OCI-LY7 (cell line): Measurements from ENCODE around the gene AKAP13. TPM values are rescaled to one million over a fixed set of nuclear protein-coding genes. Genes with fewer than 3 reads are reported as not detected.

Experiments
- BruUV-seq: library from RNA; stranded (reverse); fragments of 400-500 nt; replicated peaks from 2 replicates; lab custom pipeline; 2021; lab: Mats Ljungman, UMichigan
- CTCF ChIA-PET: fragments of 300-600 bp; sonication (Branson Sonifier 250); formaldehyde crosslinking; loops from one replicate; lab custom pipeline; 2022; ENCODE audit warnings: antibody characterized with exemption; ENCODE audit not compliant: unreplicated experiment; lab: Charles Lee
- POLR2A ChIA-PET: fragments of 300-600 bp; sonication (Branson Sonifier 250); formaldehyde crosslinking; loops from one replicate; lab custom pipeline; 2022; ENCODE audit warnings: antibody characterized with exemption; lab: Charles Lee
- DNase-seq: peaks from one replicate; pipeline ENCODE4 v3.0.0-alpha.2; 2015; ENCODE audit warnings: low spot score
- H2AFZ ChIP-seq: fragments of 200-600 bp; sonication (generic), shearing (Covaris generic); 2 replicates; pipeline ENCODE4 v1.6.1; 2014; ENCODE audit warnings: mild to moderate bottlenecking, antibody characterized with exemption, low read length, moderate library complexity
- H3K27ac ChIP-seq: fragments of 200-600 bp; sonication (generic); 2 replicates; pipeline ENCODE4 v1.5.1; 2014; ENCODE audit warnings: mixed run types, low read depth, mild to moderate bottlenecking, moderate library complexity, low read length, inconsistent platforms; ENCODE audit not compliant: poor library complexity, severe bottlenecking
- H3K36me3 ChIP-seq: fragments of 200-600 bp; sonication (generic); 2 replicates; pipeline ENCODE4 v1.6.1; 2014; ENCODE audit warnings: mild to moderate bottlenecking, antibody characterized with exemption, low read length, moderate library complexity, mixed read lengths; ENCODE audit not compliant: insufficient read depth
- H3K4me1 ChIP-seq: fragments of 200-600 bp; sonication (generic); 2 replicates; pipeline ENCODE4 v1.5.1; 2014; ENCODE audit warnings: mild to moderate bottlenecking, low read length; ENCODE audit not compliant: insufficient read depth, poor library complexity, severe bottlenecking
- H3K4me2 ChIP-seq: fragments of 200-600 bp; sonication (generic); 2 replicates; pipeline ENCODE4 v1.6.1; 2014; ENCODE audit warnings: mild to moderate bottlenecking, low read length
- H3K4me3 ChIP-seq: fragments of 200-600 bp; sonication (generic); 2 replicates; pipeline ENCODE4 v1.5.1; 2014; ENCODE audit warnings: mild to moderate bottlenecking, low read depth, low read length; ENCODE audit not compliant: poor library complexity, severe bottlenecking
- H3K79me2 ChIP-seq: fragments of 200-600 bp; sonication (generic); 2 replicates; pipeline ENCODE4 v1.6.1; 2016; ENCODE audit warnings: low read depth, mild to moderate bottlenecking, low read length, moderate library complexity, mixed read lengths; ENCODE audit not compliant: insufficient read depth
- H3K9me2 ChIP-seq: fragments of 200-600 bp; sonication (generic); 2 replicates; pipeline ENCODE4 v1.6.1; 2016; ENCODE audit warnings: mild to moderate bottlenecking, low read length, mixed read lengths; ENCODE audit not compliant: insufficient read depth
- H3K9me3 ChIP-seq: fragments of 200-600 bp; sonication (generic); 2 replicates; pipeline ENCODE4 v1.6.1; 2014; ENCODE audit warnings: mild to moderate bottlenecking, mixed run types, low read length, mixed read lengths
- H4K20me1 ChIP-seq: fragments of 200-600 bp; sonication (generic); 2 replicates; pipeline ENCODE4 v1.6.1; 2014; ENCODE audit warnings: mild to moderate bottlenecking, antibody characterized with exemption, low read length, moderate library complexity, mixed read lengths; ENCODE audit not compliant: insufficient read depth
- CTCF ChIP-seq: fragments of 200-600 bp; sonication (generic); conservative IDR thresholded peaks from 2 replicates; pipeline ENCODE4 v1.5.1; 2014; ENCODE audit warnings: mild to moderate bottlenecking, antibody characterized with exemption, low read length, moderate library complexity, mixed read lengths
- EZH2phosphoT487 ChIP-seq: fragments of 200-600 bp; sonication (generic); IDR thresholded peaks from 2 replicates; pipeline ENCODE4 v1.6.1; 2018; ENCODE audit warnings: low read depth, borderline replicate concordance, mild to moderate bottlenecking, mixed run types, antibody characterized with exemption, low read length, moderate library complexity, mixed read lengths
- intact Hi-C: fragments of 100-400 bp; cut with micrococcal nuclease; formaldehyde crosslinking; loops from one replicate; pipeline ENCODE4 v1.10.0; 2022; ENCODE audit not compliant: unreplicated experiment
- total RNA-seq, 2 experiments: library from RNA; depleted of rRNA in 1 of 2; stranded (reverse); fragments of >200 nt in 1 of 2; shearing (Covaris generic) in 1 of 2; gene quantifications; 2 replicates each; pipeline ENCODE4 v1.2.3, GENCODE V29; 2014 to 2022

Gene AKAP13
- total RNA-seq, 2 experiments from 2014 or later, result 140 to 250 TPM

- peak; percentile 43 for DNase-seq
- Histone ChIP-seq H3K4me3 (peak overlapping the region; percentile 70), H3K9me2 (no peaks in the 10 kb centered on the region), H3K36me3 (peaks cover 74% of the 10 kb centered on the region), H3K4me1 (peaks cover 57% of the 10 kb centered on the region), H3K4me2 (peak overlapping the region; percentile 83), H2AFZ (no peak overlapping the region), H3K27ac (peak overlapping the region; percentile 93), H4K20me1 (no peaks in the 10 kb centered on the region), H3K79me2 (peaks cover 34% of the 10 kb centered on the region), H3K9me3 (no peaks in the 10 kb centered on the region)
- BruUV-seq, result no TSS peak
- CTCF ChIA-PET, result interaction anchor here (0.7 kb wide), 1 partner anchor 9 kb away, joined by 3 read pairs; no protein-coding TSS in a partner anchor
- intact Hi-C loops, result no loop called here
- TF ChIP-seq CTCF (no peak), EZH2phosphoT487 (no peak)
- POLR2A ChIA-PET, result interaction anchor here (0.7 to 5.4 kb wide), 3 partner anchors 10 to 36 kb away, joined by 3 to 73 read pairs (median 8); no protein-coding TSS in a partner anchor
Measured at GRCh38 chr15:85693277-85693676, 312.9 kb downstream of the AKAP13 start.

- ChIA-PET CTCF (no interaction called here), POLR2A (interaction anchor here (1.0 kb wide), 1 partner anchor 13 kb away, joined by 3 read pairs; no protein-coding TSS in a partner anchor)
- intact Hi-C loops, result no loop called here
- no peak for TF ChIP-seq CTCF
- no peak for TF ChIP-seq EZH2phosphoT487
- no TSS peak for BruUV-seq
- DNase-seq, result no peak
- H3K4me2 ChIP-seq, result 0 out of 2 replicates have a peak overlapping the region, but pooled peaks have one; percentile 83
- peaks cover 33% of the 10 kb centered on the region for H3K79me2 ChIP-seq
- H3K4me1 ChIP-seq, result peaks cover 49% of the 10 kb centered on the region
- no peaks in the 10 kb centered on the region for H3K9me3 ChIP-seq
- no peak overlapping the region for H3K4me3 ChIP-seq
- H2AFZ ChIP-seq, result no peak overlapping the region
- peaks cover 74% of the 10 kb centered on the region for H3K36me3 ChIP-seq
- H3K27ac ChIP-seq, result peak overlapping the region; percentile 93
- H4K20me1 ChIP-seq, result no peaks in the 10 kb centered on the region
- H3K9me2 ChIP-seq, result no peaks in the 10 kb centered on the region
Measured at GRCh38 chr15:85694091-85694490, 313.7 kb downstream of the AKAP13 start.

GRCh38 chr15:85700767-85701166 lies 320.4 kb downstream of the AKAP13 start:
- Histone ChIP-seq H3K9me2 (no peaks in the 10 kb centered on the region), H3K36me3 (peaks cover 61% of the 10 kb centered on the region), H3K79me2 (peaks cover 47% of the 10 kb centered on the region), H3K4me1 (peaks cover 64% of the 10 kb centered on the region), H4K20me1 (no peaks in the 10 kb centered on the region), H3K27ac (peak overlapping the region; percentile 81), H2AFZ (no peak overlapping the region), H3K4me3 (no peak overlapping the region), H3K9me3 (no peaks in the 10 kb centered on the region), H3K4me2 (peak overlapping the region; percentile 69)
- DNase-seq, result no peak
- ChIA-PET CTCF (interaction anchor here (0.9 kb wide), 1 partner anchor 10 kb away, joined by 3 read pairs; no protein-coding TSS in a partner anchor), POLR2A (interaction anchor here (0.8 to 1.5 kb wide), 2 partner anchors 9 to 11 kb away, joined by 4 to 6 read pairs; no protein-coding TSS in a partner anchor)
- BruUV-seq, result no TSS peak
- intact Hi-C loops, result loop anchor here (5.0 to 10.0 kb wide), 2 partner anchors 316 to 373 kb away; partner anchors contain the start of gene AKAP13
- TF ChIP-seq EZH2phosphoT487, result no peak
- TF ChIP-seq CTCF, result no peak
